GM12892 (cell line): Measurements from ENCODE around the gene TMPRSS7.
A peak's percentile ranks its signal among the peaks of the same experiment; 100 is the strongest.

Source experiments
- DNase-seq: peaks from one replicate; pipeline ENCODE4 v3.0.0; 2011; ENCODE audit not compliant: insufficient read length
- FAIRE-seq: peaks from 2 replicates; lab custom pipeline; 2011; peaks lifted over from hg19 to GRCh38; lab: Jason Lieb, UNC
- POLR2A ChIP-seq: IDR thresholded peaks from 2 replicates; pipeline ENCODE4 v1.6.1; 2011; ENCODE audit warnings: low read depth, low read length, control low read depth
- POLR2AphosphoS5 ChIP-seq: IDR thresholded peaks from 2 replicates; pipeline ENCODE4 v1.6.1; 2011; ENCODE audit warnings: low read depth, low read length, control low read depth
- TAF1 ChIP-seq: IDR thresholded peaks from 2 replicates; pipeline ENCODE4 v1.6.1; 2011; ENCODE audit warnings: low read depth, mild to moderate bottlenecking, control low read depth, low read length, borderline replicate concordance

Gene TMPRSS7

DNA sequence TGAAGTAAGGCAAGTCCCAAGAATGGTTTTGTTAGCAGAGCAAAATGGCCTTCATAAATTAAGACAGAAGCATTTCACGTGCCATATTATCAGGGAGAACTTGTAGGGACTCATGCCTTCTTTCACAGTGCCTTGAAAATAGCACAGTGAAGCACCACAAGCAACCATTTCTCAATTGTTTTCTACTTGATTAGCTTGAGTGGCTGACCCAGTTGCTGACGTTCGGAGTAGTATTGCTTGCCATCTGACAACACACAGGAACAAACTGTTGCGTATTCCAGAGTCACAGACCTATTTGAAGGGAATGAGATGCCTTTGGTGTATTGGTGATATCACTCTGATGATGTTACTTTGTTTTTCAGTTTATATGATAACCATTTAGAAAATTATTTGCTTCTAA, 48.7 kb downstream of the TMPRSS7 start:
- no peak for TF ChIP-seq TAF1
- no peak for TF ChIP-seq POLR2AphosphoS5
- no peak for TF ChIP-seq POLR2A
- FAIRE-seq (no peak), DNase-seq (no peak)

DNA sequence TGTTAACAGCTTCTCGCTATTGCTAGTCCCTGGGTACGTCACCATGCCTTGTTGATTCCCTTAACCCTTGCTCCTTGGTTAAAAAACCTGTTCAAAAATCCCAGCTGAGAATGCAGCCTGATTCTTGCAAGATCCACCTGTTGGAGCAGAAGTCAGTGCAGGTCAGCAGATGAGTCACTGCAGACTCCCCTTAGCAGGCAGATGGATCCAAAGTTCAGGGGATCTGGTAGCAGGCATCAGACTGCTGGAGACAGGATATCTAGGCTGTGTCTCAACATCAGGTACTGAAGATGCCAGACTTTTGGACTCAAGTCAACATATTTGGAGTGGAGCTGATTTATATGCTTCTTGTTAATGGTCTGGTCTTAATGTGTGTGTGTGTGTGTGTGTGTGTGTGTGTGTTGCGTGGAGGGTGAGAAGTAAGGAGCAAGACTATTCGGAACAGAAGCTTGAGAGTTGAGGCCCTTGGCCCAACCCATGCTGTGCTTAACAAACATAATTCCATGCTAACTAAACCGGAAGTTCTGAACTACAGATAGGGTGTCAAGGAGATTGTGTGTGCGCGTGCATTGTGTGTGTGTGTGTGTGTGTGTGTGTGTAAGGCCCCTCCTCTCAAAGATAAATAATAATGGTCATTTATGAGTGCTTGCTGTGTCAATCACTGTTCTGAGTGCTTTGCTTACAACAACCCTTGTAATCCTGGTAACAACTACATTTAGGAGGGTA, 50.6 kb downstream of the TMPRSS7 start:
- FAIRE-seq (peak; percentile 53), DNase-seq (no peak)
- TF ChIP-seq TAF1 (no peak), POLR2AphosphoS5 (no peak), POLR2A (no peak)

DNA sequence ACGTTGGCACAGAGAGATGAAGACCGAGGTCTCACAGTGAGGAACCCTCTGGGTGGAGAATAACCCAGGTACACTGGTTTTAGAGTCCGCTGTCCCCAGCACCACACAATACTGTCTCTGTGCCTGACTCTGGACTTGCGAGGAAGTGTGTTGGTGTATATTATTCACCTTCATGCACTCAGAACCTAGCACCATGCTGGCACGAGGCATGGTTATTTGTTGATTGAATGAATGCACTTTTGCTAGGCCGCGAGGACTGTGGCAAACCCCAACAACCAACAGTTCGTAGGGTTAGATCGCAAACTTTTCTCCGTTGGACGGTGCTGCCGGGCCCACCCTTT, 51.2 kb downstream of the TMPRSS7 start:
- FAIRE-seq = peak; percentile 75
- DNase-seq = no peak
- TF ChIP-seq TAF1 = no peak
- TF ChIP-seq POLR2AphosphoS5 = no peak
- no peak for TF ChIP-seq POLR2A

- no peak for TF ChIP-seq POLR2A
- no peak for TF ChIP-seq POLR2AphosphoS5
- TF ChIP-seq TAF1 = no peak
- DNase-seq (peak; percentile 75), FAIRE-seq (peak; percentile 84)
These were observed 51.7 kb downstream of the TMPRSS7 start, which contains the start of gene C3orf52 for GRCh38 chr3:112086076-112086854. C3orf52 (plus strand) TSS chr3:112086389; CDS start chr3:112086408, 19 bp downstream.

DNA sequence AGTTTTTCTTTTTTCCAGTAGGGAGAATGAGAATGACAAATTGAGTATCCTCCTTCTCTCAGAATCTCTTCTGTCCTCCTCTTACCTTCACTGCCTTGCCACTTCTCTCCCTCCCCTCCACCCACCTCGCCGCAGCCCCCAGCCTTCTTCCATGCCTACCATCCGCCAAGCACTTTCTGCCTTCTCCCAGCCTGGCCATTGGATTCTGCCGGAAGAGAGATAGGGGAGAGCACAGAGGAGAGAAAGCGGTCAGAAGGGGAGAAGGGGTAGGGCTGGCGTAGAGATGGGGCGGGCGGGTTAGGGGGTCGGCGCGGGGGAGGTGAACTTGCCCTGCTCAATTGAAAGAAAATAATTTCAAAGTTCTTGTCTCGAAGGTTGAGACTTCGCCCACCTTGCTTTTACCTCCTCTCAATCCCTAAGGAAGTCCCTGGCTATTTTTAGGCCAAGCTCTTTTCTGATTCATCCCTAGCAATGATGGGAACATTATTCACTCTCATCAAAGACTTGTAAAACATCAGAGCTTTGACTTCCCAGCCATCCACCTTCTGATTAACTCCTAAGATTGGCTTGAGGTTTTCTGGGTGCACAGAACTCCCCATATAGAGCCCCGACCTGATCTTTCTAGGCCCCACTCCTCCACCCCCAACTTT, 52.5 kb downstream of the TMPRSS7 start:
- DNase-seq (no peak), FAIRE-seq (no peak)
- TF ChIP-seq POLR2A = no peak
- TF ChIP-seq TAF1 = no peak
- no peak for TF ChIP-seq POLR2AphosphoS5

DNA sequence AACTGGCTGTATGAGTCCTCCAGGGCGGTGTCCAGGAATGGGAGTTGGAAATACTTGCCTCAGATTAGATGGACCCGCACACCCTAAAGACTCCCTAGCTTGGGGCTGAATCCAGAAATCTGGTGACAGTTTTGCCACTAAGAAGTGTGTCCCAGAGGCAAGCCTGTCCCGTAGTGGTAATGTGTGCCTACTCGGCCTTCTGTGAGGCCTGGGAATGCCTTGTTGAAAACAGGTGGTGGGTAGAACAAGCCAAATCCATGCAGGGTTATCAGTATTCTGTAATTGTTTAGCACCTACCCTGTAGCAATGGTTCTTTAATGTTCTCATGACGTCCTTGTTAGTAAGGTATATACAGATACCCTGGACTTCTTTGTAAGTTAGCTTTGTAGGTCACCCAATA, 53.2 kb downstream of the TMPRSS7 start:
- FAIRE-seq (no peak), DNase-seq (no peak)
- TF ChIP-seq TAF1 (no peak), POLR2A (no peak), POLR2AphosphoS5 (no peak)

DNA sequence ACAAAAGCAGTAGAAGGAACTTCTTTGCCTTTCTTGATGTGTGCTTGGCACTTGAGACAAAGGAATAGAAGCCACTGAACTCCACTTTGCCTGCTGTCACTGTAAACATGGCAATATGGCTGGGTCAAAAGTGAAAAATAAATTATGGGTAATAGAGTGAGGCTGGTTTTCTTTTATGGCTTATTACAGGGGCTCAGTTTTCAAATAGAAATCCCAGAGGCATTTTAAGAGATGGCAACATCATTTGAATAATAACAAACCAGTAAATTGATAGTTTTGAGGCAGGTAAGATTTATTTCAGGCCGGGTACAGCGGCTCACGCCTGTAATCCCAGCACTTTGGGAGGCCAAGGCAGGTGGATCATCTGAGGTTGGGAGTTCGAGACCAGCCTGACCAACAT, 54.4 kb downstream of the TMPRSS7 start:
- FAIRE-seq = no peak
- TF ChIP-seq POLR2A = no peak
- TF ChIP-seq POLR2AphosphoS5 = no peak
- TF ChIP-seq TAF1 = no peak
- no peak for DNase-seq

DNA sequence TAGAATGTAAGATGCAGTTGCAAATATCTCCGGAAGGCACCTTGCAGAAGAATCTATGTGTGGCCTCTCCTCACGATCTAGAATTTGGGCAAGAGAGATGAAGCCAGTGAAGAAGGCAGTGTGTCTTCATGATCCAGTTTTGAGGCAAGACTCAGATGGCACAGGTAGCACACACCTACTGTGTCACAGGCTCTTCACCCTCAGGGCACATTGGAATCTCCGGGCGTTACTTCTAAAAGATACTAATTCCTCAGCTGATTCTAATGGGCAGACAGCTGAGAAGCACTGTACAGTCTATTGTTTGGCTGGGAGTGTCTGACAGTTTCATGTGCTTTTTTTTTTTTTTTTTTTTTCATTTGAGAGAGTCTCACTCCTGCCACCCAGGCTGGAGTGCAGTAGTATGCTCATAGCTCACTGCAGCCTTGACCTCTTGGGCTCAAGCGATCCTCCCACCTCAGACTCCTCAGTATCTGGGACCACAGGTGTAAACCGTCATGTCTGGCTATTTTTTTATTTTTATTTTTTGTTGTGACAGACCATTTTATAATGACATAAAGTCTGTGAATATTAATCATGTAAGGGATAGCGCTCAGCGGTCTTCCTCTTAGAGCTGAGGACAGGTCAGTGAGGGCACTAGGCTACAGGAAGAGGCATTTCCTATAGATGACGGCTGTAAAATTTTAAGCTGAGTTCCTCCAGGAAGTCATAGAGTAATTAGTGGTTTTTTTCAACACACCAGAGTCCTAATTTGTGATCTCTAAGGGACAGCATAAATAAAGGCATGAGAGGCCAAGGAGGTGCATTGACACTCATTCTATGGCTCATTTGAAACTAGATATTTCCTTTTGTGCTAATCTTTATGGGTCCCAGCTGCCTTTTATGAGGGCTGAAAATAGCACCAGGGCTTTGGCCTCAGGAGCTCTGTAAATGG, 55.7 kb downstream of the TMPRSS7 start:
- DNase-seq = no peak
- TF ChIP-seq POLR2A (no peak), POLR2AphosphoS5 (no peak), TAF1 (no peak)
- FAIRE-seq = peak; percentile 33

DNA sequence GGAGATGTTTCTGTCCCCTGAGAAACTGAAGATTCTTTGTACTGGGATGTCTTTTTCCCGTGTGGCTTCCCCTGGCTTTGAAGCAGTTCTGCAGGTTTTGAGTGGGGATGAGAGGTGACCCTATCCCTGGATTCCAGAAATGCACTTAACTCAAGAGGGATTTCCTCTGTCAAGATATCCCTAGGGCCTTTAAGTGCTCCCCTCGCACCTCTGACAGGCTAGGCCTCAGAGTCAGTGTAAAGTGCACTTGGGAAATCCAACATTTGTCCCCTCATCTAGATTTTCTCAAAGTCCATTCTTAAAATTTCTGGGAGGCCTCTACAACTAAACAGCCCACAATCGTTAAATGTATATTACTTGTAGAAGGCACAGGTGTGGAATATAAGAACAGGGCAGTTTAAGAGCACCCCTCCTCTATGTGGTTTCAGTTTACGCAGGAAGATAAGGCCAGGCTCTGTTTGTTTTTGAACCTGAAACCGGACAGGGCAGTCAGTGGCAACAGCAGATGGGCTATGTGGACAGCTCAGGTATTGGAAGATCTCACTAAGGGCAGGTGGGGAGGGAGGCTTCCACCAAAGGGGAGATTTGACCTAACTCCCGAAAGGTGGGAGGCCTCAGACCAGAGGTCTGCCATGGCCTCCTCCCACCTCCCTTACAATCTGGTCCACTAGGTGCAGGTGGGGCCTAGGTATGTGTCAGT, 56.5 kb downstream of the TMPRSS7 start:
- TF ChIP-seq POLR2A = no peak
- TF ChIP-seq POLR2AphosphoS5 = no peak
- TF ChIP-seq TAF1 = no peak
- FAIRE-seq (peak; percentile 44), DNase-seq (no peak)

DNA sequence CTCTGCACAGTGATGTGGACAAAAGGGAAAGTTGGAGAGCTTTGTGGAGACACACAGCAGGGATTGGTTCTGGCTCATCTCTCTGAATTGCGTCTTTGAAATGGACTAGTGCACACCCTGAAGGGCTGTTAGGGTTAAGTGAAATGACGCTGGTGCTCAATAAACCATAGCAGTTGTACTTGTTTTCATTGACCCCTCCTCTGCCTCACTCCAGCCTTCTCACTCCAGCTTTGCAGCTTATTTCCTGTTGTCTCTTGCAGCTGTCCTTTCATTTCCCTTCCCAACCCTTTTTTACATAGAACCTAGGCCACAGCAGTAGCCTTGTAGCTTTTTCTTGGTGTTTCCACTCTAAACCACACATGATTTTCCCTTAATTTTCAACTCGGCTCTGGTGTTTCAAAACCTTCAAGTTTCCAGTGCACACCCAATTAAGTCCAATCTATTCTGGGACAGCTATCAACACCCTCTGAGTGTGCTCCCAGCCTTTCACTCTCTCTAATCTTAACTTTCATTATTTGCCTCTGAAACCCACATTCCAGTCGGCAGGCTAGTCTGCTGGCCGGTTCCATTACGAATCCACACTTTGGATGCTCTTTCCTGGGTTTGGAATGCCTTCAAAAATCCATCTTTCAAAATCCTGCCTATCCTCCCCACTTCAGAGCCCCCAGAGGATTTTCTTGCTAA, 58.1 kb downstream of the TMPRSS7 start:
- DNase-seq = no peak
- FAIRE-seq = peak; percentile 77
- TF ChIP-seq POLR2AphosphoS5 (no peak), TAF1 (no peak), POLR2A (no peak)
